Epithelial cell of proximal tubule (primary cell): ENCODE measurements around the gene ECE1. TPM values are rescaled to one million over a fixed set of nuclear protein-coding genes. Genes with fewer than 3 reads are reported as not detected.
"Not testable (repeated sequence)": the region's sequence is repeated elsewhere in the genome, so short reads cannot be mapped to it uniquely, and the experiment has no call there.

Source experiments
- DNase-seq: peaks from one replicate; pipeline ENCODE4 v3.0.0-alpha.2; 2011; ENCODE audit warnings: low read depth
- H3K4me3 ChIP-seq: 2 replicates; pipeline ENCODE4 v1.5.1; 2011; ENCODE audit warnings: low read depth, mild to moderate bottlenecking, low read length
- CTCF ChIP-seq: conservative IDR thresholded peaks from 2 replicates; pipeline ENCODE4 v1.5.1; 2012; ENCODE audit warnings: low read depth, mild to moderate bottlenecking, low read length
- total RNA-seq: library from RNA; depleted of rRNA; stranded (reverse); fragments of >200 nt; gene quantifications from 2 replicates; pipeline ENCODE4 v1.2.3, GENCODE V29; 2015

ECE1 gene
- total RNA-seq, 1 donor from 2014 or later, result 115 TPM

- no peak overlapping the region for H3K4me3 ChIP-seq
- TF ChIP-seq CTCF, result peak; percentile 87
- no peak for DNase-seq
These were observed 58.2 kb downstream of the ECE1 start for GRCh38 chr1:21232044-21232443.

- H3K4me3 ChIP-seq, result no peak overlapping the region
- no peak for TF ChIP-seq CTCF
- no peak for DNase-seq
These were observed 60.8 kb downstream of the ECE1 start for GRCh38 chr1:21229246-21230000.

- DNase-seq, H3K4me3 ChIP-seq: not testable (repeated sequence)
These were observed 62.0 kb downstream of the ECE1 start for GRCh38 chr1:21228224-21228623.

GRCh38 chr1:21225065-21225464, 65.2 kb downstream of the ECE1 start:
- no peak for DNase-seq
- TF ChIP-seq CTCF, result no peak
- H3K4me3 ChIP-seq, result no peak overlapping the region

- no peak overlapping the region for H3K4me3 ChIP-seq
- DNase-seq, result no peak
- no peak for TF ChIP-seq CTCF
These were observed 69.4 kb downstream of the ECE1 start for GRCh38 chr1:21220815-21221214.

- DNase-seq, result no peak
- no peak for TF ChIP-seq CTCF
- H3K4me3 ChIP-seq, result no peak overlapping the region
These were observed 70.6 kb downstream of the ECE1 start for GRCh38 chr1:21219674-21220073.

GRCh38 chr1:21217812-21218596, 72.3 kb downstream of the ECE1 start:
- no peak for DNase-seq
- no peak overlapping the region for H3K4me3 ChIP-seq
- TF ChIP-seq CTCF, result peak; percentile 58
